HepG2 (cell line): ENCODE data around the gene CORO1A. TPM values are rescaled to one million over a fixed set of nuclear protein-coding genes. Genes with fewer than 3 reads are reported as not detected.

ENCODE experiments used
- CCDC6 ChIP-seq: sonication (generic); formaldehyde crosslinking; IDR thresholded peaks from 2 replicates; pipeline ENCODE4 v1.8.1; 2022; ENCODE audit warnings: mild to moderate bottlenecking, missing genetic modification reagents, moderate library complexity
- CHCHD3 ChIP-seq: sonication (generic); formaldehyde crosslinking; IDR thresholded peaks from 2 replicates; pipeline ENCODE4 v1.8.0; 2022; ENCODE audit warnings: mild to moderate bottlenecking, missing genetic modification reagents, moderate library complexity
- FLYWCH1 ChIP-seq: sonication (generic); formaldehyde crosslinking; IDR thresholded peaks from 2 replicates; pipeline ENCODE4 v1.8.1; 2023; ENCODE audit warnings: mild to moderate bottlenecking, missing genetic modification reagents
- HOXA3 ChIP-seq: sonication (generic); formaldehyde crosslinking; IDR thresholded peaks from 2 replicates; pipeline ENCODE4 v1.5.0; 2020; ENCODE audit warnings: missing genetic modification reagents
- IKZF4 ChIP-seq: sonication (generic); formaldehyde crosslinking; IDR thresholded peaks from 2 replicates; pipeline ENCODE4 v1.5.1; 2020; ENCODE audit warnings: borderline replicate concordance, mild to moderate bottlenecking, low read depth, missing genetic modification reagents; ENCODE audit errors: not compliant biosample characterization
- KAT7 ChIP-seq: IDR thresholded peaks from 2 replicates; pipeline ENCODE4 v1.6.1; 2018; ENCODE audit warnings: borderline replicate concordance, missing compliant biosample characterization
- ONECUT2 ChIP-seq: sonication (generic); formaldehyde crosslinking; IDR thresholded peaks from 2 replicates; pipeline ENCODE4 v1.4.0; 2020; ENCODE audit warnings: missing genetic modification reagents
- RXRA ChIP-seq: sonication (generic); formaldehyde crosslinking; IDR thresholded peaks from 2 replicates; pipeline ENCODE4 v1.5.1; 2020; ENCODE audit warnings: missing genetic modification reagents
- SIN3B ChIP-seq: fragments of 150-350 bp; IDR thresholded peaks from 2 replicates; pipeline ENCODE4 v1.6.1; 2014; ENCODE audit warnings: low read length
- SMAD3 ChIP-seq: sonication (generic); formaldehyde crosslinking; IDR thresholded peaks from 2 replicates; pipeline ENCODE4 v1.4.0; 2020; ENCODE audit warnings: missing genetic modification reagents
- SMARCE1 ChIP-seq: fragments of 450-650 bp; IDR thresholded peaks from 2 replicates; pipeline ENCODE4 v1.6.1; 2017; ENCODE audit warnings: borderline replicate concordance
- SP4 ChIP-seq: sonication (generic); formaldehyde crosslinking; IDR thresholded peaks from 2 replicates; pipeline ENCODE4 v1.8.1; 2023; ENCODE audit warnings: mild to moderate bottlenecking, missing genetic modification reagents
- TAF1 ChIP-seq: sonication (generic); formaldehyde crosslinking; IDR thresholded peaks from 2 replicates; pipeline ENCODE4 v1.4.0; 2020; ENCODE audit warnings: missing genetic modification reagents
- TARDBP ChIP-seq: sonication (generic); formaldehyde crosslinking; IDR thresholded peaks from 2 replicates; pipeline ENCODE4 v1.8.0; 2022; ENCODE audit warnings: mild to moderate bottlenecking, missing genetic modification reagents
- TP53 ChIP-seq: sonication (generic); formaldehyde crosslinking; conservative IDR thresholded peaks from 2 replicates; pipeline ENCODE4 v1.4.0; 2020; ENCODE audit warnings: missing genetic modification reagents
- ZBTB21 ChIP-seq: sonication (generic); formaldehyde crosslinking; IDR thresholded peaks from 2 replicates; pipeline ENCODE4 v1.4.0; 2020; ENCODE audit warnings: missing genetic modification reagents
- ZMYM3 ChIP-seq: sonication (generic); formaldehyde crosslinking; IDR thresholded peaks from 2 replicates; pipeline ENCODE4 v1.5.1; 2020; ENCODE audit warnings: mild to moderate bottlenecking, missing genetic modification reagents
- ZNF180 ChIP-seq: sonication (generic); formaldehyde crosslinking; IDR thresholded peaks from 2 replicates; pipeline ENCODE4 v1.4.0; 2020; ENCODE audit warnings: low read depth, missing genetic modification reagents, borderline replicate concordance
- ZNF232 ChIP-seq: sonication (generic); formaldehyde crosslinking; IDR thresholded peaks from 2 replicates; pipeline ENCODE4 v1.4.0; 2020; ENCODE audit warnings: missing genetic modification reagents, borderline replicate concordance
- ZNF296 ChIP-seq: sonication (generic); formaldehyde crosslinking; conservative IDR thresholded peaks from 2 replicates; pipeline ENCODE4 v1.5.0; 2020; ENCODE audit warnings: mild to moderate bottlenecking, missing genetic modification reagents
- ZNF337 ChIP-seq: sonication (generic); formaldehyde crosslinking; IDR thresholded peaks from 2 replicates; pipeline ENCODE4 v1.5.1; 2020; ENCODE audit warnings: missing genetic modification reagents, low read depth, mild to moderate bottlenecking, borderline replicate concordance
- ZNF367 ChIP-seq: sonication (generic); formaldehyde crosslinking; IDR thresholded peaks from 2 replicates; pipeline ENCODE4 v1.4.0; 2020; ENCODE audit warnings: missing genetic modification reagents, borderline replicate concordance
- ZNF549 ChIP-seq: sonication (generic); formaldehyde crosslinking; IDR thresholded peaks from 2 replicates; pipeline ENCODE4 v1.5.0; 2020; ENCODE audit warnings: missing genetic modification reagents
- ZNF616 ChIP-seq: sonication (generic); formaldehyde crosslinking; IDR thresholded peaks from 2 replicates; pipeline ENCODE4 v1.5.0; 2020; ENCODE audit warnings: low read depth, mild to moderate bottlenecking, missing genetic modification reagents
- polyA plus RNA-seq, 8 experiments: library from polyadenylated mRNA; depleted of rRNA in 3 of 8; stranded (reverse) in 7 of 8; unstranded in 1 of 8; fragments of >200 nt; fragmentation: Illumina TruSeq in 4 of 8; extraction: Trizol in 4 of 8; gene quantifications; 2 replicates each; pipeline versions ENCODE4 v1.2.1 to v1.2.3, GENCODE V29; 2011 to 2016; ENCODE audit warnings: low read depth in 4 of 8, missing spikeins in 1 of 8, mixed read lengths in 1 of 8; ENCODE audit not compliant: insufficient read depth in 1 of 8
- total RNA-seq, 5 experiments: library from RNA; depleted of rRNA; stranded (reverse); fragments of >200 nt; fragmentation: Illumina TruSeq; extraction: Trizol; gene quantifications; 2 replicates each; pipeline ENCODE4 v1.2.3, GENCODE V29; 2016; ENCODE audit warnings: low read depth in 1 of 5
- TF ChIP-seq, protein P1 (sequence below): sonication (generic); formaldehyde crosslinking; IDR thresholded peaks from 2 replicates; pipeline ENCODE4 v1.4.0; 2020; ENCODE audit warnings: missing genetic modification reagents, borderline replicate concordance
- TF ChIP-seq, protein P2 (sequence below): sonication (generic); formaldehyde crosslinking; IDR thresholded peaks from 2 replicates; pipeline ENCODE4 v1.5.0; 2020; ENCODE audit warnings: missing genetic modification reagents
- TF ChIP-seq, protein P3 (sequence below): sonication (generic); formaldehyde crosslinking; IDR thresholded peaks from 2 replicates; pipeline ENCODE4 v1.8.1; 2023; ENCODE audit warnings: mild to moderate bottlenecking, inconsistent platforms, moderate library complexity, missing genetic modification reagents, borderline replicate concordance

CORO1A gene
- total and polyA plus RNA-seq, 2 of the 13 experiments (the other 11 are each of a cell fraction or from before 2014, with no cell fraction given), result 6.5 to 12.9 TPM

DNA sequence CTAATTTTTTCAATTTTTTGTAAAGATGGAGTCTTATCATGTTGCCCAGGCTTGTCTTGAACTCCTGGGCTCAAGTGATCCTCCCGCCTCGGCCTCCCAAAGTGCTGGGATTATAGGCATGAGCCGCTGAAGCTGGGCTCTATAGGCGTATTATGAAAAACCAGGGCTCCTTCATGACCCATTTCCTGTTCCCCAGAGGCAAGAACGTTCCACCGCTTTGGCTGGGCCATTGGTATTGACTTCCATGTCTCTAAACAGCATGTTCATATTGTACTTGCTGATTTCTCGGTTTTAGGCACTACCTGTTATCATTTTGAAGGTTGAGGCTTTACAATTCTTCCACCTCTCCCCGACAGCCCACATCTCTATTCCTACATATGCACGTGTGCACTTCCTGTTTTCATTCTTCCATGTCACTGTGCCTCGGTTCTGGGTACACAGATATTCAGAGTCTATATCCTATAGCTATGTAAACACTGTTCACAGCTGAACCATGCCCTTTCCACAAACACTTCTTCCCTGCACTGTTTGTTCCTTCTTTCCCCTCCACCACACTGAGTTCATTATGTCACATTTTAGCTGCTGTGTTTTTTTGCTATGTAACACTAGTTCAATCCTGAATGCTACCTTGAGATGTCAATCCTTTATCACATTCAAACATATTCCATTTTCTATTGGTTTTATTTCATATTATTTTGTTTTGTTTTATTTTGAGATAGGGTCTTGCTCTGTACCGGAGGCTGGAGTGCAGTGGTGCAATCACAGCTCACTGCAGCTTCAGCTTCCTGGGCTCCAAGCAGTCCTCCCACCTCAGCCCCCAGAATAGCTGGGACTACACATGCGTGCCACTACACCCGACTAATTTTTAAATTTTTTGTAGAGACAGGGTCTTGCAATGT, 43.6 kb upstream of the CORO1A start (continued):
- TF ChIP-seq ZNF616 (CRISPR knock-in tag) (no peak), SP4 (CRISPR knock-in tag) (no peak; the same call in 1 of the 2 replicates), ZNF232 (CRISPR knock-in tag) (0 out of 2 replicates have a peak, but pooled peaks have one; percentile 29), ZNF180 (CRISPR knock-in tag) (no peak), TARDBP (CRISPR knock-in tag) (peak; percentile 85), TAF1 (no peak; the same call in 1 of the 2 replicates), ONECUT2 (CRISPR knock-in tag) (no peak; the same call in 1 of the 2 replicates), CHCHD3 (CRISPR knock-in tag) (no peak), ZNF549 (CRISPR knock-in tag) (no peak), SIN3B (no peak), FLYWCH1 (CRISPR knock-in tag) (no peak), SMARCE1 (no peak), ZNF367 (CRISPR knock-in tag) (no peak), ZMYM3 (CRISPR knock-in tag) (no peak; the same call in 1 of the 2 replicates), RXRA (no peak; the same call in 1 of the 2 replicates), IKZF4 (CRISPR knock-in tag) (no peak), ZNF337 (CRISPR knock-in tag) (0 out of 2 replicates have a peak, but pooled peaks have one; percentile 19), HOXA3 (CRISPR knock-in tag) (peak; percentile 87; the same call in 1 of the 2 replicates), ZNF296 (CRISPR knock-in tag) (no peak), CCDC6 (CRISPR knock-in tag) (0 out of 2 replicates have a peak, but pooled peaks have one; percentile 36), TP53 (CRISPR knock-in tag) (0 out of 2 replicates have a peak, but pooled peaks have one; percentile 20), KAT7 (CRISPR knock-in tag) (peak; percentile 50; the same call in 1 of the 2 replicates), ZBTB21 (CRISPR knock-in tag) (peak; percentile 67), SMAD3 (CRISPR knock-in tag) (peak; percentile 94)
- TF ChIP-seq, protein P1, sequence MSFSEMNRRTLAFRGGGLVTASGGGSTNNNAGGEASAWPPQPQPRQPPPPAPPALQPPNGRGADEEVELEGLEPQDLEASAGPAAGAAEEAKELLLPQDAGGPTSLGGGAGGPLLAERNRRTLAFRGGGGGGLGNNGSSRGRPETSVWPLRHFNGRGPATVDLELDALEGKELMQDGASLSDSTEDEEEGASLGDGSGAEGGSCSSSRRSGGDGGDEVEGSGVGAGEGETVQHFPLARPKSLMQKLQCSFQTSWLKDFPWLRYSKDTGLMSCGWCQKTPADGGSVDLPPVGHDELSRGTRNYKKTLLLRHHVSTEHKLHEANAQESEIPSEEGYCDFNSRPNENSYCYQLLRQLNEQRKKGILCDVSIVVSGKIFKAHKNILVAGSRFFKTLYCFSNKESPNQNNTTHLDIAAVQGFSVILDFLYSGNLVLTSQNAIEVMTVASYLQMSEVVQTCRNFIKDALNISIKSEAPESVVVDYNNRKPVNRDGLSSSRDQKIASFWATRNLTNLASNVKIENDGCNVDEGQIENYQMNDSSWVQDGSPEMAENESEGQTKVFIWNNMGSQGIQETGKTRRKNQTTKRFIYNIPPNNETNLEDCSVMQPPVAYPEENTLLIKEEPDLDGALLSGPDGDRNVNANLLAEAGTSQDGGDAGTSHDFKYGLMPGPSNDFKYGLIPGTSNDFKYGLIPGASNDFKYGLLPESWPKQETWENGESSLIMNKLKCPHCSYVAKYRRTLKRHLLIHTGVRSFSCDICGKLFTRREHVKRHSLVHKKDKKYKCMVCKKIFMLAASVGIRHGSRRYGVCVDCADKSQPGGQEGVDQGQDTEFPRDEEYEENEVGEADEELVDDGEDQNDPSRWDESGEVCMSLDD (CRISPR knock-in tag), result no peak
- TF ChIP-seq, protein P2, sequence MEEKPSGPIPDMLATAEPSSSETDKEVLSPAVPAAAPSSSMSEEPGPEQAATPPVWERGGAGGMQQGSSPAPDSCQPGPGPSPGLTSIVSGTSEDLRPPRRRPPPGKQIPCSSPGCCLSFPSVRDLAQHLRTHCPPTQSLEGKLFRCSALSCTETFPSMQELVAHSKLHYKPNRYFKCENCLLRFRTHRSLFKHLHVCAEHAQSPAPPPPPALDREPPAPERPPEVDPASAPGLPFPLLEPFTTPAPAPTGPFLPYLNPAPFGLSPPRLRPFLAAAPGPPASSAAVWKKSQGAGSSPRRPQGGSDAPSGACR (CRISPR knock-in tag), result peak; percentile 94
- TF ChIP-seq, protein P3, sequence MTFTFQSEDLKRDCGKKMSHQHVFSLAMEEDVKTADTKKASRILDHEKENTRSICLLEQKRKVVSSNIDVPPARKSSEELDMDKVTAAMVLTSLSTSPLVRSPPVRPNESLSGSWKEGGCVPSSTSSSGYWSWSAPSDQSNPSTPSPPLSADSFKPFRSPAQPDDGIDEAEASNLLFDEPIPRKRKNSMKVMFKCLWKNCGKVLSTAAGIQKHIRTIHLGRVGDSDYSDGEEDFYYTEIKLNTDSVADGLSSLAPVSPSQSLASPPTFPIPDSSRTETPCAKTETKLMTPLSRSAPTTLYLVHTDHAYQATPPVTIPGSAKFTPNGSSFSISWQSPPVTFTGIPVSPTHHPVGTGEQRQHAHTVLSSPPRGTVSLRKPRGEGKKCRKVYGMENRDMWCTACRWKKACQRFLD (CRISPR knock-in tag), result no peak
